Subcutaneous adipose tissue (tissue), 4 donors: Measurements from ENCODE around the gene ESR1. TPM values are rescaled to one million over a fixed set of nuclear protein-coding genes. Genes with fewer than 3 reads are reported as not detected.

ENCODE experiments used
- CTCF ChIP-seq: fragments of 450-650 bp; IDR thresholded peaks from one replicate; pipeline ENCODE4 v1.5.1; 2016; ENCODE audit warnings: low read depth, mild to moderate bottlenecking, control low read depth, antibody characterized with exemption, moderate library complexity
- total RNA-seq, 4 donors: library from RNA; depleted of rRNA; stranded (reverse); fragments of >200 nt; gene quantifications; one replicate each; pipeline ENCODE4 v1.1.0, GENCODE V29; 2016

Gene ESR1
- total RNA-seq, 4 donors from 2014 or later = 3.2 to 5.8 (median 4.1) TPM

- TF ChIP-seq CTCF = no peak
These were observed 154.3 kb downstream of the ESR1 start for GRCh38 chr6:151961809-151962208.

- no peak for TF ChIP-seq CTCF
These were observed 154.9 kb downstream of the ESR1 start for GRCh38 chr6:151962246-151962846.

GRCh38 chr6:151963001-151963400 is 155.5 kb downstream of the ESR1 start:
- no peak for TF ChIP-seq CTCF

- TF ChIP-seq CTCF = no peak
These were observed 166.7 kb downstream of the ESR1 start for GRCh38 chr6:151974061-151974617.

GRCh38 chr6:151975795-151976194 is 168.3 kb downstream of the ESR1 start:
- TF ChIP-seq CTCF = no peak

- TF ChIP-seq CTCF = no peak
These were observed 184.6 kb downstream of the ESR1 start for GRCh38 chr6:151992091-151992490.

GRCh38 chr6:151993364-151993763 is 185.9 kb downstream of the ESR1 start:
- TF ChIP-seq CTCF = no peak
